ENCODE measurements around the gene CTSC.
A peak's percentile ranks its signal among the peaks of the same experiment; 100 is the strongest.

The CTSC gene

GRCh38 chr11:88337181-88337986, at the start of gene CTSC:
Gene CTSC (minus strand): TSS chr11:88337736. CDS start chr11:88337672, 64 bp downstream.
- peak; percentile 85 for DNase-seq (ENCODE audit: low spot score)

GRCh38 chr11:88384669-88385005, 47.1 kb upstream of the CTSC start:
- no peak for DNase-seq (ENCODE audit: low spot score)

GRCh38 chr11:88384004-88384668, 46.6 kb upstream of the CTSC start:
- no peak for DNase-seq (ENCODE audit: low spot score)

GRCh38 chr11:88383447-88383846, 45.9 kb upstream of the CTSC start:
- no peak for DNase-seq (ENCODE audit: low spot score)

- no peak for DNase-seq (ENCODE audit: low spot score)
These were observed 41.6 kb upstream of the CTSC start for GRCh38 chr11:88379130-88379529.

GRCh38 chr11:88378422-88379066, 41.0 kb upstream of the CTSC start:
- DNase-seq (ENCODE audit: low spot score): no peak

- no peak for DNase-seq (ENCODE audit: low spot score)
These were observed 40.1 kb upstream of the CTSC start for GRCh38 chr11:88377646-88378045.

- no peak for DNase-seq (ENCODE audit: low spot score)
These were observed 39.6 kb upstream of the CTSC start for GRCh38 chr11:88377144-88377543.

- DNase-seq (ENCODE audit: low spot score): no peak
These were observed 38.5 kb upstream of the CTSC start for GRCh38 chr11:88375927-88376470.

GRCh38 chr11:88370782-88371181, 33.2 kb upstream of the CTSC start:
- DNase-seq (ENCODE audit: low spot score): no peak

GRCh38 chr11:88367310-88367709, 29.8 kb upstream of the CTSC start:
- no peak for DNase-seq (ENCODE audit: low spot score)

GRCh38 chr11:88363648-88364065, 26.1 kb upstream of the CTSC start:
- DNase-seq (ENCODE audit: low spot score): no peak

- no peak for DNase-seq (ENCODE audit: low spot score)
These were observed 25.5 kb upstream of the CTSC start for GRCh38 chr11:88363004-88363403.

GRCh38 chr11:88360141-88360540, 22.6 kb upstream of the CTSC start:
- no peak for DNase-seq (ENCODE audit: low spot score)

GRCh38 chr11:88359541-88359940, 22.0 kb upstream of the CTSC start:
- peak; percentile 7 for DNase-seq (ENCODE audit: low spot score)

- no peak for DNase-seq (ENCODE audit: low spot score)
These were observed 21.6 kb upstream of the CTSC start for GRCh38 chr11:88359114-88359513.

- no peak for DNase-seq (ENCODE audit: low spot score)
These were observed 20.5 kb upstream of the CTSC start for GRCh38 chr11:88358040-88358431.

GRCh38 chr11:88357323-88358039, 19.9 kb upstream of the CTSC start:
- DNase-seq (ENCODE audit: low spot score): peak; percentile 47

GRCh38 chr11:88355887-88356286, 18.4 kb upstream of the CTSC start:
- DNase-seq (ENCODE audit: low spot score): no peak

GRCh38 chr11:88354912-88355311, 17.4 kb upstream of the CTSC start:
- no peak for DNase-seq (ENCODE audit: low spot score)

- no peak for DNase-seq (ENCODE audit: low spot score)
These were observed 16.4 kb upstream of the CTSC start for GRCh38 chr11:88353835-88354496.

- no peak for DNase-seq (ENCODE audit: low spot score)
These were observed 15.8 kb upstream of the CTSC start for GRCh38 chr11:88353386-88353785.

Measured in hematopoietic multipotent progenitor cell treated with erythropoietin and hydrocortisone succinate and interleukin-3 and kit ligand, for 15 days (in vitro differentiated cells).